ENCODE measurements around the gene NRBP1.

Gene NRBP1

DNA sequence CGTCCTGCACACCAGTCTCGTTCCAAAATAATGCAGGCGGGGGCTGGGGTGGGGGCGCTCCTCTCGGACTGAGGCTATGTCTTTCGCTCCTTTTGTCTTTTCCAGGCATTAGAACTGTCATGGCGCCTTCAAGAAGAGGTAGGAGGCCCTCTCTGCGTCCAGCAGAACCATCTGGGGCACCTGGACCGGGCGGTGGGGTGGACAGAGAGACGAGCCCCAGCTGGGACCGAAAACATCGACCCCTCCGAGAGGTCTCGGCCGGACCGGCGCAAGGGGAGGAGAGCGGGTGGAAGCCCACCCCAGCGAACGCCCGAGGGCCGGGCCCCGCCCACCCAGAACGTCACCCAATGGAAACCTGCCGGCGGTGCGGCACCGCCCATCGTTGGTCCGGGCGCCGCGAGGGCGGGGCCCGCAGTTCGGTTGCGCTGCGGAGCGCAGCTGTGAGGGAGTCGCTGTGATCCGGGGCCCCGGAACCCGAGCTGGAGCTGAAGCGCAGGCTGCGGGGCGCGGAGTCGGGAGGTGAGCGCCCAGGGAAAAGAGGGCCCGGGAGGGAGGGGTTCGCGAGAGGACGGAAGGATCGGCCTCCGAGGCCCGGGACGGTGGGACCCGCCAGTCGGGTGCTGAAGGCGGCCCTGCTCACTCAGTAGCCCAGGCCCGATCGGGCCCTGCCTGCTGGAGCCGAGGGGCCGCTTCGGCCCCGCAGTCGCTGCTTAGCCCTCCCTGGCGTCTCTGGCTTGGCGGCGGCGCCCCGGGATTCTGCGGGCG is at the start of gene NRBP1:
Gene NRBP1 (plus strand): TSS at position 419 of the 765 bp plus-strand sequence. CDS start 4,643 bp downstream, outside the sequence.
- TF ChIP-seq, protein P1, sequence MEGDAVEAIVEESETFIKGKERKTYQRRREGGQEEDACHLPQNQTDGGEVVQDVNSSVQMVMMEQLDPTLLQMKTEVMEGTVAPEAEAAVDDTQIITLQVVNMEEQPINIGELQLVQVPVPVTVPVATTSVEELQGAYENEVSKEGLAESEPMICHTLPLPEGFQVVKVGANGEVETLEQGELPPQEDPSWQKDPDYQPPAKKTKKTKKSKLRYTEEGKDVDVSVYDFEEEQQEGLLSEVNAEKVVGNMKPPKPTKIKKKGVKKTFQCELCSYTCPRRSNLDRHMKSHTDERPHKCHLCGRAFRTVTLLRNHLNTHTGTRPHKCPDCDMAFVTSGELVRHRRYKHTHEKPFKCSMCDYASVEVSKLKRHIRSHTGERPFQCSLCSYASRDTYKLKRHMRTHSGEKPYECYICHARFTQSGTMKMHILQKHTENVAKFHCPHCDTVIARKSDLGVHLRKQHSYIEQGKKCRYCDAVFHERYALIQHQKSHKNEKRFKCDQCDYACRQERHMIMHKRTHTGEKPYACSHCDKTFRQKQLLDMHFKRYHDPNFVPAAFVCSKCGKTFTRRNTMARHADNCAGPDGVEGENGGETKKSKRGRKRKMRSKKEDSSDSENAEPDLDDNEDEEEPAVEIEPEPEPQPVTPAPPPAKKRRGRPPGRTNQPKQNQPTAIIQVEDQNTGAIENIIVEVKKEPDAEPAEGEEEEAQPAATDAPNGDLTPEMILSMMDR (IDR thresholded peaks at IDR 0.05; ENCODE audit: low read depth, low read length), result no peak
- peak within 1 kb of the TSS; percentile 89 for H3K4me3 ChIP-seq (ENCODE audit: low read depth, low read length)

DNA sequence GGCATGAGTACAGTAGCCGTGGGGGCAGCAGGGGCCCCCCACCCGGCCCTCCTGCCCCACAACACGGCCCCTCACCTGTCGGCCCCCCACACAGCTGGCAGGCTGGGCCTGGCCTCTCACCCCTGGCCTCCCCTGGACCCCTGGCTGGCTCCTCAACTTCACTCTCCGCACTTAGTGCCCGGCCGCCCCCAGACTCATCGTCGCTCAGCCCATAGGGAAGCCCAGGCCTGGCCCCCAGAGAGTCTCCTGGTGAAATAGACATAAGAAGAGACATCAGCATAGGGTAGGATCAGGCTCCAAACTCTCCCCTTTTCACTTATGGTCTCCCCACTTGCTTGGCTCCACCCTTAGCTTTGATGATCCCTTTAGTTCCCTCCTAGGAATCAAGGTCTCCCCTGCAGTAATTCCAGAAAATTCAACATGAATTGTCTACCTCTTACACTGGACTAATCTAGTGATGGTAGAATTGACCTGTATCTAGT is 49.6 kb upstream of the NRBP1 start:
- TF ChIP-seq, protein P1 (IDR thresholded peaks at IDR 0.05; ENCODE audit: low read depth, low read length), result no peak
- no peak overlapping the region for H3K4me3 ChIP-seq (ENCODE audit: low read depth, low read length)

DNA sequence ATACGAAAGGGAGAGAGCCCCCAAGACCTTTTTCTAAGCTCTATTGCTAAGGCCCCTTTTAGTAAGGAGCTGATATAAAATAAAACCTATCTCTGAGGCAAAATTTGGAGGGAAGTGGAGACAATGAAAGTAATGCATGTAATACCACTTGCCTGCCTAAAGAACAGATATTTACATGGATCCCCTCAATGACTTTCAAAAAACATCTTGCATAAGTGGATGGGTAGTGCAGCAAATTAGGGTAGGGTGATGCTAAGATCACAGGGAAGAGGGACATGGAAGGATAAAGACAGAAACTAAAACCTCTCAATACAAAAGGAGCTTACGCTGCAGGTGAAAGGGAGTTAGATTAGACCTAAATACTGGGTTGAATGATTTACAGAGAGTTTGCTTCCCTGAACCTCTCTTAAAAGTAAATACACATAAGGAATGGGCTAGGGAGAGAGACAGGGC is 49.0 kb upstream of the NRBP1 start:
- H3K4me3 ChIP-seq (ENCODE audit: low read depth, low read length), result peak overlapping the region; percentile 69
- TF ChIP-seq, protein P1 (IDR thresholded peaks at IDR 0.05; ENCODE audit: low read depth, low read length), result no peak

DNA sequence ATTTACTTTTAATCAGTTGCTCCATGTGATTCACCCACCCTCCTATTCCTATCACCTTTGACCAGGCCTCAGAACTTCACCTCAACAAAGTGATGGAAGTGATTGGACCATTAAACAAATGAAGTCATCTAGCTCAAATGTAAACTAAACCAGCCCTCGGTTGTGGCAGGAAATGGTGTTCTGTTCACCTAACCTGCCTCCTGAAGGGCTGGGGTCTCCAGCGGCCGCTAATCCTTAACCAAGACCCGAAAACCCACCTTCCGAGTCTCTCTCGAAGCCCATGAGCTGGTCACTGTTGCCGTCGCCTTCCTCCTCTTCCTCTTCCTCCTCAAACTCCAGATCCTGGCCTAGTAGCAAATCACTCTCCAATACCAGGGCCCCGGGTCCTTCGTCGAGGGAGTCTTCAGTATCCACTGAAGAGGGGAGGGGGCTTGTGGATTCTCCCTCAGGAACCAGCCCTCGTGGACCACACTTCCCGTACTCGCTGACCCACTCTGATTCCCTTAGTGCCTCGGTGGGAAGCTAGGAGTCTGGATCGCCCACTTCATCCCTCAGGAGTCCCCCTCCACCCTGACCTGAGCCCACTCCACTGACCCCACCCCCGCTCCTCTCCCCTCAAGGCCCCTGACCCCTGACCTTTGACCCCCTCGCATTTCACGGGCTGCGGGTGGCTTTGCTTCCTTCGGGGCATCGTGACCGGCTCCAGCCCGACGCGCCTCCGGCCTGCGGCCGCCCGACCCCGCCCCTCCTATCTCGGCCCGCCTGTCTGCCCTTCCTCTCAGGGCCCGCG is 48.4 kb upstream of the NRBP1 start:
- H3K4me3 ChIP-seq (ENCODE audit: low read depth, low read length), result peak overlapping the region; percentile 69
- TF ChIP-seq, protein P1 (IDR thresholded peaks at IDR 0.05; ENCODE audit: low read depth, low read length), result no peak

DNA sequence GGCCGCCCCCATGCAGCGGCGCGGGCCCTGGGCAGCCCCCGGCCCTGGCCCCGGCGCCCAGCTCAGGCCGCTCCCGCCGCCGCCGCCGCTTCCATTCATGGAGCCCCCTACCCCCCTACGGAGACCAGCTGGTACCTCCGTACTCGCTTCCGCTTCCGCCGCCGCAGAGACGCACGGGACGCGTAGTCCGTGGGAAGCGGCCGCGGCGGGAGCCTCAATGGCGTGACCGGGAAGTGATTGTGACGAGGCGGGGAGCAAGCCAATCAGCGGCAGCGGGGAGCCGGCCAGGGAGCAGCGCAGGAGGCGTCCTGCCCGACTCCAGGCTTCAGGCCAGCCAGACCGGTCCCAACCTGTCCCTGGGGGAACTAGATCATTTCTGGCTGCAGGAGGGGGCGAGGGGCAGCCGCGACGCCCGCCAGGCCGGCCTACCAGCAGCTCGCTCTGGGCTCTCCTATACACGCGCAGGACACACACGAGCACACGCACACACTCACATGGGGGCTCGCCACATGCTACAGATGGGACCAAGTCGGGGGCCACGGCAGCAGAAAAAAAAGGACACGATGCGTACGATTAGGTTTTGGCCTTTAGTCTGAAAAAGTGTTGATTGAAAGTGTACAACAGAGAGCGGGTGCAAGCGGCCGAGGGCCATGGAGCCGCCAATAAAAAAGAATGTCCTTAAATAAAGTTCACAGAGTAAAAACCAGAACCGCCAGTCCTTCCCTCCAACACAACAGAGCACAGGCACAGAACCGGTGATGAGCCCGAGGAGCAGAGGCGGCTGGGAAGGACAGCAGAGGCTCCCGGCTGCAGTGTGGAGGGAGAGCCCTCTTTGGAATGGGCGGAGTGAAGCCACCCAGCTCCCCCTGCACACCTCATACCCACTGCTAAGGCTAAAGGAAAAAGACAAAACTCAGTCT is 47.5 kb upstream of the NRBP1 start, which contains the start of gene ZNF513:
Gene ZNF513 (minus strand): TSS at position 109 of the 920 bp plus-strand sequence. CDS start 208 bp downstream, outside the sequence.
- TF ChIP-seq, protein P1 (IDR thresholded peaks at IDR 0.05; ENCODE audit: low read depth, low read length), result no peak
- peak within 1 kb of the TSS; percentile 69 for H3K4me3 ChIP-seq (ENCODE audit: low read depth, low read length)

DNA sequence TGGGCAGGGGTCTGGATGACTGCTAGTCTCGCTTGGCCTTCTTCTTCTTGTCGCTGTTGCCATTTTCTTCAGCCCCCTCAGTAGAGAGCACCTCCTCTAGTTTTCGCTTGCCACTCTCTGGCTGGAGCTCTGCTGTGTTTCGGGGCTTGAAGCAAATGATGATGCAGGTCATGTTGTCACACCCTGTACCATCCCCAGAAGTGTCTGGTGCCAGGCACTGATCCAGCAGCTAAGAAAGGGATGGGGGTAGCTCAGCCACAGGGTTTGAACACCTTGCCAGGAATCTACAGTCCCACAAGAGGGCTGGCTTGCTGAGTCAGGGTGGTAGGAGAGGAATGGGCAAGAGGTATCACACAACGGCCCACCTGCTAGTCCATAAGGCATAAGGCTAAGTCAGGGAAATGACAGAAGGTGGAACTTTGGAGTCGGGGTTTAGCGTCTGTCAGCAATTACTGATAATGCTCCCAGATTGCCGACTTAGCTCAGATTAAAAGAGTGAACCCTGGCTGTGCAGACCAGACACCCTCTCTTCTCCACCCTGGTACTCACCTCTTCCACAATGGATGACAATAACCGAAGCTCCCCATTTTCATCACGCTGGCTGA is 46.8 kb upstream of the NRBP1 start:
- H3K4me3 ChIP-seq (ENCODE audit: low read depth, low read length), result no peak overlapping the region
- TF ChIP-seq, protein P1 (IDR thresholded peaks at IDR 0.05; ENCODE audit: low read depth, low read length), result no peak

All from WI38 (cell line).